Smooth muscle cell (in vitro differentiated cells): ENCODE results near the gene ITGB8. TPM values are rescaled to one million over a fixed set of nuclear protein-coding genes. Genes with fewer than 3 reads are reported as not detected.

ENCODE experiments used
- DNase-seq: peaks from one replicate; lab custom pipeline; 2025; ENCODE audit not compliant: unreplicated experiment; lab: John Stamatoyannopoulos, UW
- H2AFZ ChIP-seq: fragments of 200-600 bp; sonication (generic); 2 replicates; pipeline ENCODE4 v1.6.0; 2016; ENCODE audit warnings: antibody characterized with exemption, low read depth, mild to moderate bottlenecking
- H3F3A ChIP-seq: fragments of 200-600 bp; sonication (generic); 2 replicates; pipeline ENCODE4 v1.6.0; 2017; ENCODE audit warnings: antibody characterized with exemption, low read depth
- H3K27ac ChIP-seq: fragments of 200-600 bp; sonication (generic); 2 replicates; pipeline ENCODE4 v1.5.1; 2016; ENCODE audit warnings: low read depth, mild to moderate bottlenecking
- H3K27me3 ChIP-seq: fragments of 200-600 bp; sonication (generic); 2 replicates; pipeline ENCODE4 v1.6.1; 2016; ENCODE audit warnings: low read depth, mild to moderate bottlenecking
- H3K36me3 ChIP-seq: fragments of 200-600 bp; sonication (generic); 2 replicates; pipeline ENCODE4 v1.5.1; 2016; ENCODE audit warnings: low read depth
- H3K4me1 ChIP-seq: fragments of 200-600 bp; sonication (generic); 2 replicates; pipeline ENCODE4 v1.5.1; 2016; ENCODE audit warnings: low read depth
- H3K4me2 ChIP-seq: fragments of 200-600 bp; sonication (generic); 2 replicates; pipeline ENCODE4 v1.6.0; 2016; ENCODE audit warnings: mild to moderate bottlenecking
- H3K4me3 ChIP-seq: fragments of 200-600 bp; sonication (generic); 2 replicates; pipeline ENCODE4 v1.5.1; 2016; ENCODE audit warnings: mild to moderate bottlenecking
- H3K79me2 ChIP-seq: fragments of 200-600 bp; sonication (generic); 2 replicates; pipeline ENCODE4 v1.6.0; 2016; ENCODE audit warnings: low read depth, mild to moderate bottlenecking
- H3K9ac ChIP-seq: fragments of 200-600 bp; sonication (generic); 2 replicates; pipeline ENCODE4 v1.6.0; 2016; ENCODE audit warnings: low read depth
- H3K9me3 ChIP-seq: fragments of 200-600 bp; sonication (generic); replicated peaks from 2 replicates; pipeline ENCODE4 v1.5.1; 2016; ENCODE audit warnings: low read depth
- H4K20me1 ChIP-seq: fragments of 200-600 bp; sonication (generic); 2 replicates; pipeline ENCODE4 v1.6.0; 2016; ENCODE audit warnings: low read depth
- WGBS: methylation state at CpG from one replicate; pipeline ENCODE4 v1.1.7; 2016; ENCODE audit warnings: low lambda C conversion rate; 5-methylcytosine and 5-hydroxymethylcytosine counted together
- polyA plus RNA-seq: library from polyadenylated mRNA; unstranded; fragments of >200 nt; fragmentation: Nextera tagmentation; extraction: Ambion mirVana; gene quantifications from 2 replicates; pipeline ENCODE4 v1.2.1, GENCODE V29; 2016
- total RNA-seq: library from RNA; depleted of rRNA; stranded (reverse); fragments of >200 nt; gene quantifications from 2 replicates; pipeline ENCODE4 v1.2.3, GENCODE V29; 2014
- TF ChIP-seq, protein P1 (sequence below): fragments of 200-600 bp; sonication (generic); IDR thresholded peaks from 2 replicates; pipeline ENCODE4 v1.5.1; 2017; ENCODE audit warnings: borderline replicate concordance, mild to moderate bottlenecking, antibody characterized with exemption; ENCODE audit not compliant: insufficient read depth, poor library complexity, severe bottlenecking

Gene ITGB8
- total and polyA plus RNA-seq, 2 experiments from 2014 or later = 0.38 to 10.2 TPM

DNA sequence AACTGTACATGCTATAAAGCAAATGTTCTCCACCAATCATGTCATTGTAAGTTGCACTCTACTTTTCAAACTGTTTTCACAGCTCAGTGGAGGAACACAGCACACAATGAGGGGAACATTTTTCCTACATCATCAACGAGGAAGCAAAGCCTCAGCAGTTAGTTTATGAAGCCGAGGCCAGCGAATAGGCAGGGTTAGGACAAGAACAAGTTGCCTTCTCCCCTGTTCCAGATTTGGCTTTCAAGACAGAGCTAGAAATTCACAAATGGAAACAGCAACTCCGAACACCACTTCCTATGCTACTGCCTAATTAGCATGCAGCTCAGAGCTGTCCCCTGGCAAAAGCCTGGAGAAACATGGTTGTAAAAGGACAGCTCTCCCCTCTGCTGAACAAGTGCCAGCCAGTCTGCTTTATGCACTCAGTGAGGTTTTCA is 19.8 kb downstream of the ITGB8 start:
- Histone ChIP-seq H3K4me1 (no peaks in the 10 kb centered on the region), H3K27me3 (no peaks in the 10 kb centered on the region), H3K9ac (no peak overlapping the region), H3K4me3 (no peak overlapping the region), H3K9me3 (no peaks in the 10 kb centered on the region), H3F3A (no peaks in the 10 kb centered on the region), H4K20me1 (no peaks in the 10 kb centered on the region), H2AFZ (no peak overlapping the region), H3K4me2 (no peak overlapping the region), H3K36me3 (no peaks in the 10 kb centered on the region), H3K79me2 (no peaks in the 10 kb centered on the region), H3K27ac (peak overlapping the region; percentile 32)
- DNase-seq = no peak
- WGBS = 75% methylated on average over 4 of the region's 4 CpGs
- TF ChIP-seq, protein P1, sequence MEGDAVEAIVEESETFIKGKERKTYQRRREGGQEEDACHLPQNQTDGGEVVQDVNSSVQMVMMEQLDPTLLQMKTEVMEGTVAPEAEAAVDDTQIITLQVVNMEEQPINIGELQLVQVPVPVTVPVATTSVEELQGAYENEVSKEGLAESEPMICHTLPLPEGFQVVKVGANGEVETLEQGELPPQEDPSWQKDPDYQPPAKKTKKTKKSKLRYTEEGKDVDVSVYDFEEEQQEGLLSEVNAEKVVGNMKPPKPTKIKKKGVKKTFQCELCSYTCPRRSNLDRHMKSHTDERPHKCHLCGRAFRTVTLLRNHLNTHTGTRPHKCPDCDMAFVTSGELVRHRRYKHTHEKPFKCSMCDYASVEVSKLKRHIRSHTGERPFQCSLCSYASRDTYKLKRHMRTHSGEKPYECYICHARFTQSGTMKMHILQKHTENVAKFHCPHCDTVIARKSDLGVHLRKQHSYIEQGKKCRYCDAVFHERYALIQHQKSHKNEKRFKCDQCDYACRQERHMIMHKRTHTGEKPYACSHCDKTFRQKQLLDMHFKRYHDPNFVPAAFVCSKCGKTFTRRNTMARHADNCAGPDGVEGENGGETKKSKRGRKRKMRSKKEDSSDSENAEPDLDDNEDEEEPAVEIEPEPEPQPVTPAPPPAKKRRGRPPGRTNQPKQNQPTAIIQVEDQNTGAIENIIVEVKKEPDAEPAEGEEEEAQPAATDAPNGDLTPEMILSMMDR = no peak

DNA sequence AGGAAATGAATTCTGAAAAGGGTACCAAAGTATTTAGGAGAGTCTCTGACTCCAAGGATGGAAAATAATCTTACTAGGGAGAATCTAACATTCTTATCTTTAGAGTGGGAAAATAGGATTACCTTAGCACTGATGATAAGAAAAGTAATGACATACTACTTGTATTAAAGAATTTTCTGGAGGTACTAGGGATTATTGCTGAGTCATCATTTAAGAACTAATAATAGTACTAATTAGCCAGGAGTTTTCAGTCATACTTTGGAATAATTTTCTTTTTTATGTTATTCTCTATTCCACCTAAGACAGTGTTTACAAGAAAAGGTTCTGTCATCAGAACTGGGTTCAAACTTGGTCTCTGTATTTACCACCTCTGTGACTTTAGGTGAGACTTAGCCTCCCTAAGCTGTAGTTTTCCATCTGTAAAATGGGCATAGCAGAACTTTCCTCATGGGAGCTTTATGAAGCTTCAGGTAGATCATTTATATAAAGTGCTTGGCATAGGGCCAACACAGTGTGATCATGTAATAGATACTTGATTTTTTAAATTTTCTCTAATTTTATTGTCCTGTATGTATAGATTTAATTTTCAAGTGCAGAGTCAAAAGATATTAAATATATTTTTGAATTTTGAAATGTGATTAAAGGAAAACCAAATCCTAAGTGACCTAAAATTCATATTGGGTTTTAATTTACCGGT is 20.4 kb downstream of the ITGB8 start:
- H2AFZ ChIP-seq = no peak overlapping the region
- H3K9me3 ChIP-seq = no peaks in the 10 kb centered on the region
- no peaks in the 10 kb centered on the region for H3K79me2 ChIP-seq
- no peak overlapping the region for H3K9ac ChIP-seq
- no peak overlapping the region for H3K4me3 ChIP-seq
- no peak overlapping the region for H3K4me2 ChIP-seq
- H3K4me1 ChIP-seq = no peaks in the 10 kb centered on the region
- H3K27me3 ChIP-seq = no peaks in the 10 kb centered on the region
- H3K27ac ChIP-seq = peak overlapping the region; percentile 71
- H3K36me3 ChIP-seq = no peaks in the 10 kb centered on the region
- H4K20me1 ChIP-seq = no peaks in the 10 kb centered on the region
- 100% methylated on average over 1 of the region's 1 CpG for WGBS
- no peak for DNase-seq
- TF ChIP-seq, protein P1 = no peak
- no peaks in the 10 kb centered on the region for H3F3A ChIP-seq

DNA sequence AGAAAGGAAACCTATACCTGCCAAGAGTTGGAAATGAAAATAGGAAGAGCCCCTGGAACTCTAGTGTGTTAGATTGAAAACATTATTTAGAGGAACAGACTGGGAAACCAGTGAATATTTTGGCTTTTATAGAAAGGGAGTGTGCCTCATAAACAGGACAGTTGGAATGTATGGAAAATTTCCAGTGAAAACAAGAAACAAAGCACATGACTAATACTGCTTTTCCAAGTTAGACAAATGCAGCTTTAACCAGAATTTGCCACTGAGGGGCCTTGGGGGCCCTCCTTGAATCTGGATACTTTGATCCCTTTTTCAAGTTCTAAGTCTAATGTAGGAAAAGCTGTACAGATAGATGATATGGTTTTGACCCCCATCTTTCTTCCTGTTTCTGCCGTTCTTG is 21.2 kb downstream of the ITGB8 start:
- TF ChIP-seq, protein P1 = no peak
- Histone ChIP-seq H3K27ac (peak overlapping the region; percentile 71), H2AFZ (no peak overlapping the region), H3K79me2 (no peaks in the 10 kb centered on the region), H3K4me1 (no peaks in the 10 kb centered on the region), H3K36me3 (no peaks in the 10 kb centered on the region), H4K20me1 (no peaks in the 10 kb centered on the region), H3K9ac (no peak overlapping the region), H3K4me2 (peak overlapping the region; percentile 38), H3K4me3 (no peak overlapping the region), H3K9me3 (no peaks in the 10 kb centered on the region), H3K27me3 (no peaks in the 10 kb centered on the region), H3F3A (no peaks in the 10 kb centered on the region)
- 63% methylated on average over 1 of the region's 1 CpG for whole genome bisulfite sequencing
- DNase-seq = no peak
